ENCODE results near the gene CD164L2.
"Not testable (repeated sequence)": the region's sequence is repeated elsewhere in the genome, so short reads cannot be mapped to it uniquely, and the experiment has no call there.

The CD164L2 gene

GRCh38 chr1:27388337-27389005 lies 5.3 kb upstream of the CD164L2 start (continued):
- TF ChIP-seq ZSCAN4 (tag by site-specific recombination; IDR thresholded peaks at IDR 0.05), result peak; percentile 71; the same call in 1 of the 2 replicates
- peak; percentile 13; the same call in 1 of the 2 replicates for TF ChIP-seq TRIM28 (IDR thresholded peaks at IDR 0.05; ENCODE audit: borderline replicate concordance, low read length)
- TF ChIP-seq CTCF (tag by site-specific recombination; IDR thresholded peaks at IDR 0.05), result peak; percentile 52
- peak; percentile 87 for TF ChIP-seq ZEB2 (tag by site-specific recombination; IDR thresholded peaks at IDR 0.05)
- TF ChIP-seq ZFP3 (tag by site-specific recombination; IDR thresholded peaks at IDR 0.05; ENCODE audit: low read depth), result no peak
- peak; percentile 39; the same call in 1 of the 2 replicates for TF ChIP-seq ZNF366 (tag by site-specific recombination; conservative IDR thresholded peaks at IDR 0.05)
- TF ChIP-seq ZBTB48 (tag by site-specific recombination; IDR thresholded peaks at IDR 0.05), result peak; percentile 38; the same call in 1 of the 2 replicates

GRCh38 chr1:27384797-27385196 lies 1.7 kb upstream of the CD164L2 start:
- H3K4me1 ChIP-seq (ENCODE audit: control insufficient read depth, insufficient read depth, low read length); H3K9me3 ChIP-seq (ENCODE audit: control insufficient read depth, insufficient read depth, low read depth, low read length); H3K36me3 ChIP-seq (ENCODE audit: control insufficient read depth in 2 of 2, insufficient read depth in 1 of 2, low read length in 2 of 2); H3K27ac ChIP-seq (ENCODE audit: extremely low read depth, low read depth, low read length); POLR2A ChIA-PET; H3K4me3 ChIP-seq (ENCODE audit: low read depth, low read length): not testable (repeated sequence)
- CTCF ChIA-PET, result interaction anchor here (0.6 to 8.9 kb wide), 8 partner anchors 17 to 325 kb away, joined by 3 to 129 read pairs (median 3); partner anchors contain the start of gene MAP3K6
- TF ChIP-seq ZNF146 (tag by site-specific recombination; IDR thresholded peaks at IDR 0.05), result peak; percentile 90

- Histone ChIP-seq H3K27ac (ENCODE audit: extremely low read depth, low read depth, low read length) (no peak overlapping the region), H3K4me3 (ENCODE audit: low read depth, low read length) (no peak overlapping the region), H3K4me1 (ENCODE audit: control insufficient read depth, insufficient read depth, low read length) (no peaks in the 10 kb centered on the region), H3K36me3 (ENCODE audit: control insufficient read depth in 2 of 2, insufficient read depth in 1 of 2, low read length in 2 of 2) (no peaks in the 10 kb centered on the region), H3K9me3 (ENCODE audit: control insufficient read depth, insufficient read depth, low read depth, low read length) (no peaks in the 10 kb centered on the region)
- ChIA-PET POLR2A (interaction anchor here (2.8 kb wide), 1 partner anchor 19 kb away, joined by 8 read pairs; no protein-coding TSS in a partner anchor), CTCF (interaction anchor here (0.7 to 8.9 kb wide), 5 partner anchors 8 to 282 kb away, joined by 3 to 129 read pairs (median 3); partner anchors contain the start of gene MAP3K6)
- TF ChIP-seq BCL11B (tag by site-specific recombination; IDR thresholded peaks at IDR 0.05; ENCODE audit: low read depth), result peak; percentile 80; the same call in 1 of the 2 replicates
- no peak for TF ChIP-seq ZNF791 (tag by site-specific recombination; IDR thresholded peaks at IDR 0.05)
Observed at GRCh38 chr1:27383661-27384060, 528 bp upstream of the CD164L2 start.

- Histone ChIP-seq H3K36me3 (ENCODE audit: control insufficient read depth in 2 of 2, insufficient read depth in 1 of 2, low read length in 2 of 2) (no peaks in the 10 kb centered on the region), H3K9me3 (ENCODE audit: control insufficient read depth, insufficient read depth, low read depth, low read length) (no peaks in the 10 kb centered on the region), H3K4me1 (ENCODE audit: control insufficient read depth, insufficient read depth, low read length) (no peaks in the 10 kb centered on the region), H3K27ac (ENCODE audit: extremely low read depth, low read depth, low read length) (no peak overlapping the region), H3K4me3 (ENCODE audit: low read depth, low read length) (no peak overlapping the region)
- POLR2A ChIA-PET, result interaction anchor here (2.8 kb wide), 1 partner anchor 17 kb away, joined by 8 read pairs; no protein-coding TSS in a partner anchor
- CTCF ChIA-PET, result interaction anchor here (0.6 to 8.9 kb wide), 9 partner anchors 13 to 98 kb away, joined by 3 to 129 read pairs (median 3); partner anchors contain the start of gene MAP3K6
- TF ChIP-seq ZNF112 (tag by site-specific recombination; IDR thresholded peaks at IDR 0.05), result no peak
- TF ChIP-seq KLF8 (tag by site-specific recombination; IDR thresholded peaks at IDR 0.05), result peak; percentile 29; the same call in 1 of the 2 replicates
Observed at GRCh38 chr1:27381969-27382762, 967 bp downstream of the CD164L2 start.

Data from HEK293 (cell line).